Neural progenitor cell (in vitro differentiated cells): ENCODE results near the gene AMBRA1.

ENCODE experiments used
- CTCF ChIP-seq: fragments of 200-600 bp; sonication (generic); IDR thresholded peaks from 2 replicates; pipeline ENCODE4 v1.5.1; 2017; ENCODE audit warnings: antibody characterized with exemption, mild to moderate bottlenecking
- EZH2 ChIP-seq: fragments of 200-600 bp; sonication (generic); IDR thresholded peaks from 2 replicates; pipeline ENCODE4 v1.6.1; 2017; ENCODE audit warnings: antibody characterized with exemption, mild to moderate bottlenecking, moderate library complexity

GRCh38 chr11:46377831-46378230, 216.0 kb downstream of the AMBRA1 start:
- TF ChIP-seq CTCF = no peak
- TF ChIP-seq EZH2 = no peak
